ENCODE results near the gene DCTN5.

GRCh38 chr16:23668225-23668624, 27.0 kb downstream of the DCTN5 start:
- TF ChIP-seq CTCF (CRISPR knock-in tag; IDR thresholded peaks at IDR 0.05), result no peak
- no peak for TF ChIP-seq XRCC5 (optimal IDR thresholded peaks at IDR 0.05; ENCODE audit: low read length)
- no peak for TF ChIP-seq ZKSCAN5 (CRISPR knock-in tag; IDR thresholded peaks at IDR 0.05)
- no peak for TF ChIP-seq SP2 (CRISPR knock-in tag; IDR thresholded peaks at IDR 0.05)
- no peak for TF ChIP-seq ZSCAN22 (CRISPR knock-in tag; IDR thresholded peaks at IDR 0.05)
